ENCODE results near the gene DMWD.

DMWD gene

DNA sequence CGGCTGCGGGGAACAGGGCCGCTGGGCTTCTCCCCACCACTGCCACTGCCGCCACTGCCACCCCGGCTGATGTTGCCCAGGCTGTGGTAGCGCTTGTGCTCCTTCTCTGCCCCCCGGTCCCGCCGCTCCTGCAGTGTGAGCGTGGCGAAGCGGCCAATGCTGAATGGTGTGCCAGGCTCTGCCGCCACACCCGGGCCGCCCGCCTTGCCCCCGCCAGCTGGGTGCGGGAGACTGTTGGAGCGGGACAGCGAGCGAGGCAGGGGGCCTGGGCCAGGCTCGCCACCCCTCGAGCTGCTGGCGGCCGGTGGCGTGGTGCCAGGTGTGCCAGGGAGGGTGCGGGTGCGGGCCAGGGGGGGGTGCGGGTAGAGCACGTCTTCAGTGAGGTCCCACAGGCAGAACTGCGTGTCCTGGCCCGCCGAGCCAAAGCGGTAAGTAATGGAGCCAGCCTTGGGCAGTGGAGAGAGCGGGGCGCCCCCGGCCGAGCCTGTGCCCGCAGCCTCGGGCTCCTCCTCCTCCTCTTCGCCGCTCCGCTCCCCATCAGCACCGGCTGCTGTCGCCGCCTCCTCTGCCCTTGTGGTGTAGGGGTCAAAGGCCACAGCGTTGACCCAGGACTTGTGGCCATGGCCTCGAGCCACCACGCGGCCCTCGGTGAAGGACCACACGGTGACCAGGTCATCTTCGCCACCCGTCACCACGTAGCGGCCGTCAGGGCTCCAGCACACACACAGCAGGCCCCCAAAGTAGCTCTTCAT lies 6.7 kb downstream of the DMWD start:
- DNase-seq (ENCODE audit: low read depth) = no peak

- DNase-seq (ENCODE audit: low read depth) = no peak
Measured at GRCh38 chr19:45785097-45785496, 7.5 kb downstream of the DMWD start.

DNA sequence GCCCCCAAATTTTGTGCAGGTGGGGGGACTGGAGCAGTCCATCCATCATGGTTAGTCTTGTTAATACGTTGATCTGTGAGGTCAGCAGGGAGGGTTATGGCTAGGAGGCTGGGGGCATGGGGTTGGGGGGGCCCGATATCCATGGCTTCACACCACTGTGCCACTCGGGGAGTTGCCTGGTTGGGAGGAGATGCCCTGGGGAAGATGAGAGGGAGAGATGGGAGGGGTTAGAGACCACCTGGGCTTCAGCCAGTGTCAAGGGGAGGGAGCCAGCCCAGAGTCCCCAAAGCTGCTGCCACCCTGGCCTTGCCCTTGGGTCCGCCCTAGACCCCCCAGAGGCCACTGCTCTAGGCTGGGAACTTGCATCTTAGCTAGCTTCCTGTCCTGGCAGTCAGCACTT lies 8.5 kb downstream of the DMWD start:
- DNase-seq (ENCODE audit: low read depth) = no peak

GRCh38 chr19:45782820-45783785 lies 9.5 kb downstream of the DMWD start:
- no peak for DNase-seq (ENCODE audit: low read depth)

GRCh38 chr19:45782162-45782691 lies 10.4 kb downstream of the DMWD start, which contains the start of gene DMPK:
Gene DMPK, minus strand, starts transcription at chr19:45782490. Its CDS starts 138 bp downstream, at chr19:45782352.
- DNase-seq (ENCODE audit: low read depth) = no peak

- no peak for DNase-seq (ENCODE audit: low read depth)
Measured at GRCh38 chr19:45781214-45782161, 11.2 kb downstream of the DMWD start.

DNA sequence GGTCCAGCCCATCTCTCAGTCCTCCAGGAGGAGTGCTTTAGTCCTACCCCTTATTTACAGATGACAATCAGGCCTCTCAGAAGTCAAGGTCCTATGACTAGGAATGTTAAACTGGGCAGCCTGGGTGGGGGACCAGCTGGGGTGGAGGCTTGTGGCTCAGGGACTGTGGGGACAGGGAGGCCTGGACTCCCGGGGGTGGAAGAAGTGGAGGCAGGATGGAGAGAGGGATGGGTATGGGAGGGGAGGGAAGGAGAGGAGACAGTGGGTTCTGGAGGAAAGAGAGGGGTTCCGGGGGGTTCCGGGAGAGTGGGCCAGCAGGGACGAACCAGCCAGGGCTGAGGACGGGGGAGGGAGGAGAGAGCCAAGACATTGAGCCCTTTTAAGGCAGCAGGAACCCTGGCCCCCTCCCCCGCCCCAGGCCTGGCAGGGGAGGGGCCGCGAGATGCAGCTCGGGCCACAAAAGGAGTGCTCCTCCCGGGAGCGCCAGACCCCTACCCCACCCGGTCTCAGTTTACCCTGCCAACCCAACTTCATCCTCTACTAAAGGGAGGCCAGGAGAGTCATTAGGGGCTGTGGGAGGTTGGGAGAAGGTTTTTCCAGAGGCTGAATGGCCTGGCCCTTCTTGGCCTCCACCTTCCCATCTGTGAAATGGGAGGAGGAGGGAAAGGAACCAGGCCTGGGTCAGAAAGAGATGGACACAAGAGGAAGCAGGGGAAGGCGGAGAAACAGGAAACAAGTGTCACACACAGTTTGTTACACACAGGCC lies 12.0 kb downstream of the DMWD start:
- no peak for DNase-seq (ENCODE audit: low read depth)

- no peak for DNase-seq (ENCODE audit: low read depth)
Measured at GRCh38 chr19:45780146-45780447, 12.5 kb downstream of the DMWD start.

DNA sequence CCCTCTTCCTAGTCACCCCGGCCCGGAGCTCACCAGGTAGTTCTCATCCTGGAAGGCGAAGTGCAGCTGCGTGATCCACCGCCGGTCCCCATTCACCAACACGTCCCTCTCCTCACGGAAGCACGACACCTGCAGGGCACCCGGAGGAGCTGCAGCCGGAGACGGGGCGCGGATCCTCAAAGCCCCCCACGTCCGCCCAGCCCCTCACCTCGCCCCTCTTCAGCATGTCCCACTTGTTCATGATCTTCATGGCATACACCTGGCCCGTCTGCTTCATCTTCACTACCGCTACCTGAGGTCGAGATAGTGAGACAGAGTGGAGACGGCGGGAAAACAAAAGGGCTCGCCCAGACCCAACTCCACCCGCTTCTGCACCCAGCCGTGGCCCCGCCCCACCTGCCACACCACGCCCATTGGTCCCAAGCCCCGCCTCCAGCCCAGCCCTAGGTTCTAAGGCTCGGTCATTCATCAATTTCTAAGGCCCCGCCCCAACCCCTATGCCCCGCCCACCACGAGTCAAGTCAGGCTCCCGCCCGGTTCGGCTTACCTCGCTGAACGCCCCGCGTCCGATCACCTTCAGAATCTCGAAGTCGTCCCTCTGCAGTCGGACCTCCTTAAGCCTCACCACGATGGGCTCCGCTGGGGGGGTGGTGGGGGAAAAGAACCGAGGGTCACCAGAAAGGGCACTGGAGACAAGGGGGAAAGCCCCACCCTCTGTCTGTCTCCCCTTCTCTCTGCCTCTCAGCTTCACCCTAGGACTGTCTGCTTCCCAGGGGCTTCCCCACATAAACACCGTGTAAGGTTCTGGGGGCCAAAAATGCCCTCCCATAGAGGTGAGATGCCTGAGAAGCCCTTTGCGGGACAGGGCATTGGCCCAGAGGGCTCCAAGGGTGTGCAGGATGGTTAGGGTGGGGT lies 13.2 kb downstream of the DMWD start:
- peak; percentile 82 for DNase-seq (ENCODE audit: low read depth)

- no peak for DNase-seq (ENCODE audit: low read depth)
Measured at GRCh38 chr19:45778010-45778661, 14.5 kb downstream of the DMWD start.

DNA sequence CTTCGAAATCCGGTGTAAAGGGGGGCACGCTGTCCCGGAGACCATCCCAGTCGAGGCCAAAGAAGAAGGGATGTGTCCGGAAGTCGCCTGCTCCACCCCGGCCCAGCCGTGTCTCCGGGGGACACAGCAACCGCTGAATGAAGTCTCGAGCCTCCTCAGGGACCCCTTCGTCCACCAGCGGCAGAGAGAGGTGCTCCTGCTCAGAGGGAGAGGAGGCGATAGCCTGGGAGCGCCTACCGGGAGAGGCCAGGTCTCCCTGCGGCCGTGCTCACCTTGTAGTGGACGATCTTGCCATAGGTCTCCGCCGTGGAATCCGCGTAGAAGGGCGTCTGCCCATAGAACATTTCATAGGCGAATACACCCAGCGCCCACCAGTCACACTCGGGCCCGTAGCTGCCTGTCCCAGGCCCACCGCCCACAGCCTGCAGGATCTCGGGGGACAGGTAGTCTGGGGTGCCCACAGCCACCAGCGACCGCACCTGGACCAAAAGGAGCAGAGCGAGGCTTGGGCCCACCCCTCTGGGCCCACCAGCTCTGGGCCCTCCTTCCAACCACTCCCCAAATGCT lies 15.2 kb downstream of the DMWD start:
- no peak for DNase-seq (ENCODE audit: low read depth)

- DNase-seq (ENCODE audit: low read depth) = no peak
Measured at GRCh38 chr19:45774765-45775164, 17.9 kb downstream of the DMWD start.

GRCh38 chr19:45773384-45773783 lies 19.3 kb downstream of the DMWD start:
- no peak for DNase-seq (ENCODE audit: low read depth)

GRCh38 chr19:45772912-45773311 lies 19.7 kb downstream of the DMWD start:
- no peak for DNase-seq (ENCODE audit: low read depth)

- DNase-seq (ENCODE audit: low read depth) = no peak
Measured at GRCh38 chr19:45772130-45772840, 20.4 kb downstream of the DMWD start.

DNA sequence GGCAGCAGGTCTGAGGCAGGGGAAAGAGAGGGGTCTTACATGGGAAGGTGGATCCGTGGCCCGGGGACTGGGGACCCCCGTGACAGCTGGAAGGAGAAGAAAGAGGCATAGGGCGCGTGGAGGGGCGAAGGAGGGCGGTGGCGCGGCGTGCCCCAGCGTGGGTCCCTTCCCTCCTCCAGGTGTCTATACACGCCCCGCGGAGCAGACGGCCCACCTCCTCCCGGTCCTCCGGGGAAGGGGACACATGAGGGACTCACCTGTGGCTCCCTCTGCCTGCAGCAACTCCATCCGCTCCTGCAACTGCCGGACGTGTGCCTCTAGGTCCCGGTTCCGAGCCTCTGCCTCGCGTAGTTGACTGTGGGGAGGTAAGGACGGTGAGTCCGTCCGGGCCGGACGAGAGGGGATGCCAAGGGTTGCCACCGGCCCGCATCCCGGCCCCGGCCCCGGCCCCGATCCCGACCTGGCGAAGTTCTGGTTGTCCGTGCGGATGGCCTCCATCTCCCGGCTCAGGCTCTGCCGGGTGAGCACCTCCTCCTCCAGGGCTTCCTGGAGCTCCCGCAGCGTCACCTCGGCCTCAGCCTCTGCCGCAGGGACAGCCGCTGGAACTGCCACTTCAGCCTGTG lies 21.2 kb downstream of the DMWD start:
- DNase-seq (ENCODE audit: low read depth) = no peak

DNA sequence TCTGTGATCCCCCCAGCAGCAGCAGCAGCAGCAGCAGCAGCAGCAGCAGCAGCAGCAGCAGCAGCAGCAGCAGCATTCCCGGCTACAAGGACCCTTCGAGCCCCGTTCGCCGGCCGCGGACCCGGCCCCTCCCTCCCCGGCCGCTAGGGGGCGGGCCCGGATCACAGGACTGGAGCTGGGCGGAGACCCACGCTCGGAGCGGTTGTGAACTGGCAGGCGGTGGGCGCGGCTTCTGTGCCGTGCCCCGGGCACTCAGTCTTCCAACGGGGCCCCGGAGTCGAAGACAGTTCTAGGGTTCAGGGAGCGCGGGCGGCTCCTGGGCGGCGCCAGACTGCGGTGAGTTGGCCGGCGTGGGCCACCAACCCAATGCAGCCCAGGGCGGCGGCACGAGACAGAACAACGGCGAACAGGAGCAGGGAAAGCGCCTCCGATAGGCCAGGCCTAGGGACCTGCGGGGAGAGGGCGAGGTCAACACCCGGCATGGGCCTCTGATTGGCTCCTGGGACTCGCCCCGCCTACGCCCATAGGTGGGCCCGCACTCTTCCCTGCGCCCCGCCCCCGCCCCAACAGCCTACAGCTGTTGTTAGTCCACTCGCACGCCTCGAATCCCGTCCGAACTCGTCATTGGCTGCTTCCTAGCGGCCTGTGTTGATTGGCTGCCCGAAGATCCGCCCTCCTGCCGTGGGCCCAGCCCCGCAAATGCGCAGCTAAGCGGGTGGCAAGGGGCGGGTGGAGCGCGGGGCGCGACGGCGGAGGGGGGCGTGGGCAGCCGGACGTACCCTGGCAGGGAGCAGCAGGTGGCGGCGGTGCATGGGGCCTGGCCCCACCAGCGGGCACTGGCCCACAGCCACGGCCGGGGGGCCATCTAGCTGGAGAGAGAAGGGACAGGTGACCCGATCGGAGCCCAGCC lies 22.2 kb downstream of the DMWD start:
- peak; percentile 71 for DNase-seq (ENCODE audit: low read depth)
